Sciatic nerve (tissue), 2 donors: Measurements from ENCODE around the gene METRN. TPM values are rescaled to one million over a fixed set of nuclear protein-coding genes. Genes with fewer than 3 reads are reported as not detected.

Experiments used
- ATAC-seq: fragments of 200-7000 bp; cut with Tn5 transposase; one replicate; pipeline ENCODE4 v1.9.1; 2020; ENCODE audit warnings: mild to moderate bottlenecking, moderate library complexity
- DNase-seq: peaks from one replicate; pipeline ENCODE4 v3.0.0-alpha.2; 2020; ENCODE audit warnings: low spot score
- intact Hi-C: fragments of 100-400 bp; cut with DNase I; formaldehyde crosslinking; loops from one replicate; pipeline ENCODE4 v1.14.2; 2022
- total RNA-seq: library from RNA; stranded (reverse); fragmentation: NEBNext Ultra II Directional; extraction: Animal tissue kit (Norgen Biotek cat#: 25700); gene quantifications from one replicate; pipeline ENCODE4 v1.2.1, GENCODE V29; 2021
- donor health status: DM: no; HTN: no; CAD: no.
- donor health status: DM: no; HTN: no; CAD: no.

Gene METRN
- total RNA-seq, 1 donor from 2014 or later = 120 TPM

GRCh38 chr16:763369-764183, 48.7 kb downstream of the METRN start:
- DNase-seq (no peak), ATAC-seq (no peak)
- intact Hi-C loops = no loop called here

- ATAC-seq (no peak), DNase-seq (no peak)
- intact Hi-C loops = no loop called here
These were observed 49.3 kb downstream of the METRN start for GRCh38 chr16:764184-764750.

GRCh38 chr16:764848-765487, 50.0 kb downstream of the METRN start:
- DNase-seq = no peak
- intact Hi-C loops = no loop called here
- ATAC-seq = no peak

GRCh38 chr16:765488-765865, 50.6 kb downstream of the METRN start:
- no peak for ATAC-seq
- DNase-seq = no peak
- intact Hi-C loops = no loop called here

- intact Hi-C loops = no loop called here
- ATAC-seq (no peak), DNase-seq (no peak)
These were observed 51.3 kb downstream of the METRN start for GRCh38 chr16:766008-766819.

GRCh38 chr16:766820-767640, 52.1 kb downstream of the METRN start:
- intact Hi-C loops = no loop called here
- DNase-seq (no peak), ATAC-seq (no peak)

GRCh38 chr16:767743-768235, 52.9 kb downstream of the METRN start:
- intact Hi-C loops = no loop called here
- no peak for ATAC-seq
- DNase-seq = no peak

GRCh38 chr16:768428-768827, 53.5 kb downstream of the METRN start:
- intact Hi-C loops = no loop called here
- no peak for DNase-seq
- ATAC-seq = no peak

Other genes with a start within 250 kb of the METRN start
- gene CAPN15, start 187.4 kb upstream of the METRN start, total RNA-seq = 35.2 TPM
- not detected for gene PRR35, start 154.7 kb upstream of the METRN start, total RNA-seq
- gene NHLRC4, start 148.1 kb upstream of the METRN start, total RNA-seq = 1.2 TPM
- gene PIGQ, start 145.2 kb upstream of the METRN start, total RNA-seq = 46.6 TPM
- gene RAB40C, start 125.1 kb upstream of the METRN start, total RNA-seq = 22.5 TPM
- gene WFIKKN1, start 84.1 kb upstream of the METRN start, total RNA-seq = 1.5 TPM
- gene METTL26, start 78.8 kb upstream of the METRN start, total RNA-seq = 54.1 TPM
- gene MCRIP2, start 73.3 kb upstream of the METRN start, total RNA-seq = 15.5 TPM
- 33.3 TPM for gene WDR90, start 65.8 kb upstream of the METRN start, total RNA-seq
- 95.9 TPM for gene RHOT2, start 47.0 kb upstream of the METRN start, total RNA-seq
- 1.6 TPM for gene RHBDL1, start 39.4 kb upstream of the METRN start, total RNA-seq
- gene STUB1, start 34.7 kb upstream of the METRN start, total RNA-seq = 80.2 TPM
- 36.1 TPM for gene JMJD8, start 30.8 kb upstream of the METRN start, total RNA-seq
- gene WDR24, start 24.7 kb upstream of the METRN start, total RNA-seq = 10.1 TPM
- gene FBXL16, start 9.3 kb upstream of the METRN start, total RNA-seq = 6.5 TPM
- 26.3 TPM for gene ANTKMT, start 6.0 kb downstream of the METRN start, total RNA-seq
- gene CCDC78, start 11.3 kb downstream of the METRN start, total RNA-seq = 2.1 TPM
- 6.5 TPM for gene HAGHL, start 12.0 kb downstream of the METRN start, total RNA-seq
- 26.9 TPM for gene CIAO3, start 25.9 kb downstream of the METRN start, total RNA-seq
- 2.9 TPM for gene MSLN, start 45.6 kb downstream of the METRN start, total RNA-seq
- 11.4 TPM for gene RPUSD1, start 73.3 kb downstream of the METRN start, total RNA-seq
- 18.9 TPM for gene CHTF18, start 73.5 kb downstream of the METRN start, total RNA-seq
- gene GNG13, start 85.6 kb downstream of the METRN start, total RNA-seq = not detected